Measurements from ENCODE around the gene PHB1. TPM values are rescaled to one million over a fixed set of nuclear protein-coding genes. Genes with fewer than 3 reads are reported as not detected.

PHB1 gene
- total and polyA plus RNA-seq, 2 experiments from 2014 or later: 194 to 211 TPM

GRCh38 chr17:49445591-49445990 is 30.9 kb upstream of the PHB1 start:
- Mint-ChIP-seq H3K27ac (no peak overlapping the region), H3K9me3 (no peaks in the 10 kb centered on the region), H3K4me1 (peaks cover 6% of the 10 kb centered on the region), H3K36me3 (ENCODE audit: low read depth) (no peaks in the 10 kb centered on the region), H3K4me3 (no peak overlapping the region), H3K27me3 (ENCODE audit: insufficient read depth, low read depth, poor library complexity) (peaks cover 20% of the 10 kb centered on the region)
- no peak overlapping the region for H2AFZ ChIP-seq
- no peaks in the 10 kb centered on the region for H4K20me1 ChIP-seq (replicated peaks; ENCODE audit: insufficient read depth)
- TF ChIP-seq, protein P1, sequence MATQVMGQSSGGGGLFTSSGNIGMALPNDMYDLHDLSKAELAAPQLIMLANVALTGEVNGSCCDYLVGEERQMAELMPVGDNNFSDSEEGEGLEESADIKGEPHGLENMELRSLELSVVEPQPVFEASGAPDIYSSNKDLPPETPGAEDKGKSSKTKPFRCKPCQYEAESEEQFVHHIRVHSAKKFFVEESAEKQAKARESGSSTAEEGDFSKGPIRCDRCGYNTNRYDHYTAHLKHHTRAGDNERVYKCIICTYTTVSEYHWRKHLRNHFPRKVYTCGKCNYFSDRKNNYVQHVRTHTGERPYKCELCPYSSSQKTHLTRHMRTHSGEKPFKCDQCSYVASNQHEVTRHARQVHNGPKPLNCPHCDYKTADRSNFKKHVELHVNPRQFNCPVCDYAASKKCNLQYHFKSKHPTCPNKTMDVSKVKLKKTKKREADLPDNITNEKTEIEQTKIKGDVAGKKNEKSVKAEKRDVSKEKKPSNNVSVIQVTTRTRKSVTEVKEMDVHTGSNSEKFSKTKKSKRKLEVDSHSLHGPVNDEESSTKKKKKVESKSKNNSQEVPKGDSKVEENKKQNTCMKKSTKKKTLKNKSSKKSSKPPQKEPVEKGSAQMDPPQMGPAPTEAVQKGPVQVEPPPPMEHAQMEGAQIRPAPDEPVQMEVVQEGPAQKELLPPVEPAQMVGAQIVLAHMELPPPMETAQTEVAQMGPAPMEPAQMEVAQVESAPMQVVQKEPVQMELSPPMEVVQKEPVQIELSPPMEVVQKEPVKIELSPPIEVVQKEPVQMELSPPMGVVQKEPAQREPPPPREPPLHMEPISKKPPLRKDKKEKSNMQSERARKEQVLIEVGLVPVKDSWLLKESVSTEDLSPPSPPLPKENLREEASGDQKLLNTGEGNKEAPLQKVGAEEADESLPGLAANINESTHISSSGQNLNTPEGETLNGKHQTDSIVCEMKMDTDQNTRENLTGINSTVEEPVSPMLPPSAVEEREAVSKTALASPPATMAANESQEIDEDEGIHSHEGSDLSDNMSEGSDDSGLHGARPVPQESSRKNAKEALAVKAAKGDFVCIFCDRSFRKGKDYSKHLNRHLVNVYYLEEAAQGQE (IDR thresholded peaks at IDR 0.05; ENCODE audit: unreplicated experiment): no peak
- TF ChIP-seq STAT1 (IDR thresholded peaks at IDR 0.05; ENCODE audit: unreplicated experiment): no peak
- TF ChIP-seq NANOG (IDR thresholded peaks at IDR 0.05; ENCODE audit: borderline replicate concordance): no peak
- TF ChIP-seq ZNF114 (CRISPR knock-in tag; IDR thresholded peaks at IDR 0.05): no peak
- TF ChIP-seq EZH2phosphoT487 (IDR thresholded peaks at IDR 0.05; ENCODE audit: unreplicated experiment): no peak
- no peak for TF ChIP-seq EZH2 (IDR thresholded peaks at IDR 0.05; ENCODE audit: low read depth, unreplicated experiment)
- H3K9me2 ChIP-seq (ENCODE audit: insufficient read depth): peaks cover 2% of the 10 kb centered on the region; the same call in 1 of the 2 replicates
- no peaks in the 10 kb centered on the region for H3K36me3 ChIP-seq (ENCODE audit: insufficient read depth)
- no peak overlapping the region for H3K27ac ChIP-seq (ENCODE audit: low read depth)
- DNase-seq (ENCODE audit: low spot score) (no peak), ATAC-seq (no peak)
- H3K4me2 ChIP-seq: no peak overlapping the region
- no peaks in the 10 kb centered on the region for H3K27me3 ChIP-seq (ENCODE audit: insufficient read depth)
- no peak overlapping the region for H3K4me3 ChIP-seq
- H3K4me1 ChIP-seq (ENCODE audit: insufficient read depth): no peaks in the 10 kb centered on the region
- no peaks in the 10 kb centered on the region for H3K79me2 ChIP-seq (replicated peaks; ENCODE audit: insufficient read depth)
- H3F3A ChIP-seq (replicated peaks; ENCODE audit: low read depth): no peaks in the 10 kb centered on the region

GRCh38 chr17:49444384-49444783 is 29.7 kb upstream of the PHB1 start:
- H2AFZ ChIP-seq: no peak overlapping the region
- peaks cover 17% of the 10 kb centered on the region for H3K4me1 Mint-ChIP-seq
- no peaks in the 10 kb centered on the region for H3F3A ChIP-seq (replicated peaks; ENCODE audit: low read depth)
- ATAC-seq (no peak), DNase-seq (ENCODE audit: low spot score) (no peak)
- H3K4me2 ChIP-seq: no peak overlapping the region
- H3K9me2 ChIP-seq (ENCODE audit: insufficient read depth): peaks cover 2% of the 10 kb centered on the region; the same call in 1 of the 2 replicates
- no peak overlapping the region for H3K4me3 ChIP-seq
- no peaks in the 10 kb centered on the region for H3K9me3 Mint-ChIP-seq
- H3K79me2 ChIP-seq (replicated peaks; ENCODE audit: insufficient read depth): no peaks in the 10 kb centered on the region
- H3K4me3 Mint-ChIP-seq: no peak overlapping the region
- peaks cover 4% of the 10 kb centered on the region; the same call in 1 of the 2 replicates for H3K27me3 ChIP-seq (ENCODE audit: insufficient read depth)
- H3K36me3 Mint-ChIP-seq (ENCODE audit: low read depth): no peaks in the 10 kb centered on the region
- H3K27ac Mint-ChIP-seq: no peak overlapping the region
- H3K4me1 ChIP-seq (ENCODE audit: insufficient read depth): peaks cover 4% of the 10 kb centered on the region; the same call in 1 of the 2 replicates
- H3K36me3 ChIP-seq (ENCODE audit: insufficient read depth): no peaks in the 10 kb centered on the region
- peaks cover 24% of the 10 kb centered on the region for H3K27me3 Mint-ChIP-seq (ENCODE audit: insufficient read depth, low read depth, poor library complexity)
- H4K20me1 ChIP-seq (replicated peaks; ENCODE audit: insufficient read depth): no peaks in the 10 kb centered on the region
- no peak overlapping the region for H3K27ac ChIP-seq (ENCODE audit: low read depth)
- TF ChIP-seq ZNF331 (CRISPR knock-in tag; IDR thresholded peaks at IDR 0.05; ENCODE audit: low read depth) (no peak), JUNB (IDR thresholded peaks at IDR 0.05; ENCODE audit: unreplicated experiment) (no peak), NANOG (IDR thresholded peaks at IDR 0.05; ENCODE audit: borderline replicate concordance) (no peak), CREB1 (CRISPR knock-in tag; IDR thresholded peaks at IDR 0.05; ENCODE audit: low read depth) (no peak), EZH2 (IDR thresholded peaks at IDR 0.05; ENCODE audit: low read depth, unreplicated experiment) (no peak), POLR2AphosphoS5 (IDR thresholded peaks at IDR 0.05; ENCODE audit: low read depth) (no peak), ZNF114 (CRISPR knock-in tag; IDR thresholded peaks at IDR 0.05) (no peak), STAT1 (IDR thresholded peaks at IDR 0.05; ENCODE audit: unreplicated experiment) (no peak)
- TF ChIP-seq, protein P2, sequence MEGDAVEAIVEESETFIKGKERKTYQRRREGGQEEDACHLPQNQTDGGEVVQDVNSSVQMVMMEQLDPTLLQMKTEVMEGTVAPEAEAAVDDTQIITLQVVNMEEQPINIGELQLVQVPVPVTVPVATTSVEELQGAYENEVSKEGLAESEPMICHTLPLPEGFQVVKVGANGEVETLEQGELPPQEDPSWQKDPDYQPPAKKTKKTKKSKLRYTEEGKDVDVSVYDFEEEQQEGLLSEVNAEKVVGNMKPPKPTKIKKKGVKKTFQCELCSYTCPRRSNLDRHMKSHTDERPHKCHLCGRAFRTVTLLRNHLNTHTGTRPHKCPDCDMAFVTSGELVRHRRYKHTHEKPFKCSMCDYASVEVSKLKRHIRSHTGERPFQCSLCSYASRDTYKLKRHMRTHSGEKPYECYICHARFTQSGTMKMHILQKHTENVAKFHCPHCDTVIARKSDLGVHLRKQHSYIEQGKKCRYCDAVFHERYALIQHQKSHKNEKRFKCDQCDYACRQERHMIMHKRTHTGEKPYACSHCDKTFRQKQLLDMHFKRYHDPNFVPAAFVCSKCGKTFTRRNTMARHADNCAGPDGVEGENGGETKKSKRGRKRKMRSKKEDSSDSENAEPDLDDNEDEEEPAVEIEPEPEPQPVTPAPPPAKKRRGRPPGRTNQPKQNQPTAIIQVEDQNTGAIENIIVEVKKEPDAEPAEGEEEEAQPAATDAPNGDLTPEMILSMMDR (conservative IDR thresholded peaks at IDR 0.05; ENCODE audit: low read depth in 2 of 2): no peak
- TF ChIP-seq, protein P3, sequence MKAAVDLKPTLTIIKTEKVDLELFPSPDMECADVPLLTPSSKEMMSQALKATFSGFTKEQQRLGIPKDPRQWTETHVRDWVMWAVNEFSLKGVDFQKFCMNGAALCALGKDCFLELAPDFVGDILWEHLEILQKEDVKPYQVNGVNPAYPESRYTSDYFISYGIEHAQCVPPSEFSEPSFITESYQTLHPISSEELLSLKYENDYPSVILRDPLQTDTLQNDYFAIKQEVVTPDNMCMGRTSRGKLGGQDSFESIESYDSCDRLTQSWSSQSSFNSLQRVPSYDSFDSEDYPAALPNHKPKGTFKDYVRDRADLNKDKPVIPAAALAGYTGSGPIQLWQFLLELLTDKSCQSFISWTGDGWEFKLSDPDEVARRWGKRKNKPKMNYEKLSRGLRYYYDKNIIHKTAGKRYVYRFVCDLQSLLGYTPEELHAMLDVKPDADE (IDR thresholded peaks at IDR 0.05): no peak

Measured in GM23338 (cell line).